ENCODE measurements around the gene GPC5.

Gene GPC5

GRCh38 chr13:92745258-92745657 is 1346.8 kb downstream of the GPC5 start:
- TF ChIP-seq POLR2AphosphoS5 (IDR thresholded peaks at IDR 0.05; ENCODE audit: low read depth, low read length) (no peak), FOXP2 (optimal IDR thresholded peaks at IDR 0.05; ENCODE audit: borderline replicate concordance, extremely low read depth, extremely low read length, insufficient read depth) (no peak), REST (IDR thresholded peaks at IDR 0.05; ENCODE audit: insufficient read depth in 1 of 2, low read depth in 2 of 2, low read length in 2 of 2) (no peak), TAF1 (IDR thresholded peaks at IDR 0.05; ENCODE audit: borderline replicate concordance, insufficient read depth, low read length) (no peak), SIN3A (IDR thresholded peaks at IDR 0.05; ENCODE audit: borderline replicate concordance, insufficient read depth, low read length) (no peak)

DNA sequence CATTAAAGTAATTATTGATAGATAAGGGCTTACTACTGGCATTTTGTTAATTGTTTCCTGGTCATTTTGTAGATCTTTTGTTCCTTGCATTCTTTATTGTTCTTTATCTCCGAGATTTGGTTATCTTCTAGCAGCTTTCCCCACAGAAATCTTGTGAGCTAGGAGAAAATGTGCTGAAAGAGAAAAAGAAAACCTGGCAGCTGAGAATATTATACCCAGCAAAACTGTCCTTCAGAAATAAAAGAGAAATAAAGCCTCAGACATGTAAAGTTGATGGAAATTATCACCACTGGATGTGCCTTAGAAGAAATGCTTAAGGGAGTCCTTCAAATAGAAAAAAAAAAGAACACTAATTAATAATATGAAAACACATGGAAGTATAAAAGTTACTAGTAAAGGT is 1363.3 kb downstream of the GPC5 start:
- TF ChIP-seq TAF1 (IDR thresholded peaks at IDR 0.05; ENCODE audit: borderline replicate concordance, insufficient read depth, low read length) (no peak), SIN3A (IDR thresholded peaks at IDR 0.05; ENCODE audit: borderline replicate concordance, insufficient read depth, low read length) (no peak), REST (IDR thresholded peaks at IDR 0.05; ENCODE audit: insufficient read depth in 1 of 2, low read depth in 2 of 2, low read length in 2 of 2) (no peak), FOXP2 (optimal IDR thresholded peaks at IDR 0.05; ENCODE audit: borderline replicate concordance, extremely low read depth, extremely low read length, insufficient read depth) (no peak), POLR2AphosphoS5 (IDR thresholded peaks at IDR 0.05; ENCODE audit: low read depth, low read length) (no peak)

DNA sequence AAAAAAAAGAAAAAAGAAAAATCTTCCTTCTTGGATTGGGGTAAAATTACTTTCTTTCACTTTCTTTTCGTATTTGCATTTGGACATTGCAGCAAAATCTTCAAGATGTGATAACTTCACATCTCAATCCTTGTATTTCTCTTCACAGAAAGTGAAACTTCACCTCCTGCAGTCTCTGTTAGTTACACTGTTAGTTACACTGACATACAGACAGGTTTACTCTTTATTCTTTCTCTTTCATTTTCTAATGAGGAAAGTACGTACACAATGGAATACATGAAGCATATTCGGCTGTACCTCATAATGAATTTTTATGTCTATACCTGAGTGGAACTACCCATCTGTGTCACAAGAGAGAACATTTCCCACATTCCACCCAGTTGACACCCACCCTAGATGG is 1369.0 kb downstream of the GPC5 start:
- TF ChIP-seq REST (IDR thresholded peaks at IDR 0.05; ENCODE audit: insufficient read depth in 1 of 2, low read depth in 2 of 2, low read length in 2 of 2) = no peak
- TF ChIP-seq SIN3A (IDR thresholded peaks at IDR 0.05; ENCODE audit: borderline replicate concordance, insufficient read depth, low read length) = no peak
- no peak for TF ChIP-seq FOXP2 (optimal IDR thresholded peaks at IDR 0.05; ENCODE audit: borderline replicate concordance, extremely low read depth, extremely low read length, insufficient read depth)
- TF ChIP-seq TAF1 (IDR thresholded peaks at IDR 0.05; ENCODE audit: borderline replicate concordance, insufficient read depth, low read length) = no peak
- no peak for TF ChIP-seq POLR2AphosphoS5 (IDR thresholded peaks at IDR 0.05; ENCODE audit: low read depth, low read length)

DNA sequence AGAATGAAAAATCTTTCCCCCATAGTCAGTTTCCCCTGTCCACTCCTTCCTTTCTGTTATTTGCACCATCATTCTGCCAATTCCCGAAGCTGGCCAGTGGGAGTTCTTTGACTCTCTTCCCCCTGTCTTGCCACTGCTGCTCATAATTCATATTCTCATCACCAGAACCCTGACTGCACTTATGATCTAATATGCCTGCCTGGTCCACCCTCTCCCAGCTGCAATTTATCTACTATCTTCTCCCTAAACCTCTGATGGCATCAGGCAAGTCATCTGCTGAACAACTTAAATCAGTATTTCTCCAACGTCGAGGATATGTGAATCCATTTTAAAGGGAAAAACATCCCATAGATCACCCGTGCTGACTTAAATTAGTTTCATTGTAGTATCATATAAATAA is 1370.2 kb downstream of the GPC5 start:
- TF ChIP-seq FOXP2 (optimal IDR thresholded peaks at IDR 0.05; ENCODE audit: borderline replicate concordance, extremely low read depth, extremely low read length, insufficient read depth) = no peak
- TF ChIP-seq SIN3A (IDR thresholded peaks at IDR 0.05; ENCODE audit: borderline replicate concordance, insufficient read depth, low read length) = no peak
- no peak for TF ChIP-seq REST (IDR thresholded peaks at IDR 0.05; ENCODE audit: insufficient read depth in 1 of 2, low read depth in 2 of 2, low read length in 2 of 2)
- no peak for TF ChIP-seq POLR2AphosphoS5 (IDR thresholded peaks at IDR 0.05; ENCODE audit: low read depth, low read length)
- TF ChIP-seq TAF1 (IDR thresholded peaks at IDR 0.05; ENCODE audit: borderline replicate concordance, insufficient read depth, low read length) = no peak

GRCh38 chr13:92769046-92769445 is 1370.6 kb downstream of the GPC5 start:
- TF ChIP-seq REST (IDR thresholded peaks at IDR 0.05; ENCODE audit: insufficient read depth in 1 of 2, low read depth in 2 of 2, low read length in 2 of 2) (no peak), POLR2AphosphoS5 (IDR thresholded peaks at IDR 0.05; ENCODE audit: low read depth, low read length) (no peak), TAF1 (IDR thresholded peaks at IDR 0.05; ENCODE audit: borderline replicate concordance, insufficient read depth, low read length) (no peak), FOXP2 (optimal IDR thresholded peaks at IDR 0.05; ENCODE audit: borderline replicate concordance, extremely low read depth, extremely low read length, insufficient read depth) (no peak), SIN3A (IDR thresholded peaks at IDR 0.05; ENCODE audit: borderline replicate concordance, insufficient read depth, low read length) (no peak)

Data from PFSK-1 (cell line).